Measurements from ENCODE around the gene NDUFS3.

DNA sequence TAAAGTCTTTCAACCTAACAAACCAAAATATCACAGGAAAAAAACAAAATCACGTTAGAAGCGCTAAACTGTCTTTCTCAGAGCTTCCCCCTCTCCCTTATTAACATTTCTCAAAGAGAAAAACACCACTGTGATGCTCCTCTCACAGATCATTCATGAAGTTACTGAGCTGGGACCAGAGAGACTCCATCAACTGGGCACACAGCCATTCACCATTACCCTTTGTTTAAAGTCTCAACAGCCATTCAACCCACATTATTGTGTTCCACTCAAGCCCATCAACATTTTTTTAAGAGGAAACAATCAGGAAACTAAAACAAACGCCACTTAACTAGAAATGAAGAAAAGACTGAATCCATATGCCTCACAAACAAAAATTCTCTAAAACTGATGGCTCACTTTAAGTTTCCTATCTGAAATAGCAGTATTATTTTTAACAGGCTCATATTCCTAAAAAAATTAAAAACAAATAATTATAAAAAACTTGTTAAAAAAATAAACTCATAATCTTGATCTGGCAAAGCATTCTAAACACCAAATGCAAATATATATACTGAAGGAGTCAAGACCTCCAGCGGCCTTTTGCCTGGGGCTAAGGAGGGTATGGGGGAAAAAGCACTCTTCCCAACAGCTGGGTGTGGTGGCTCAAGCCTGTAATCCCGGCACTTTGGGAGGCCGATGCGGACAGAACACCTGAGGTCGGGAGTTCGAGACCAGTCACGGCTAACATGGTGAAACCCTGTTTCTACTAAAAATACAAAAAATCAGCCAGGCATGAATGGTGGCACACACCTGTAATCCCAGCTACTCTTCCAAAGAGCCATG, 39.9 kb upstream of the NDUFS3 start:
- TF ChIP-seq CTCF (optimal IDR thresholded peaks at IDR 0.05 in 1 of 3, IDR thresholded peaks at IDR 0.05 in 1 of 3, conservative IDR thresholded peaks at IDR 0.05 in 1 of 3; ENCODE audit: extremely low read depth in 1 of 3, insufficient read depth in 2 of 3, low read length in 3 of 3) (no peak), EZH2 (IDR thresholded peaks at IDR 0.05; ENCODE audit: low read length) (no peak)
